Measurements from ENCODE around the gene SETD3. TPM values are rescaled to one million over a fixed set of nuclear protein-coding genes. Genes with fewer than 3 reads are reported as not detected.

SETD3 gene
- total and polyA plus RNA-seq, 8 donors, result 14.0 to 32.7 (median 28.1) TPM

- ATAC-seq (no peak), FAIRE-seq (no peak), DNase-seq (no peak)
- no peak for TF ChIP-seq CTCF (IDR thresholded peaks at IDR 0.05)
- intact Hi-C loops (cut with DNase I), result no loop called here
- no peak overlapping the region for H3K4me3 ChIP-seq
- 84 to 91% methylated on average over 15 of the region's 15 CpGs for WGBS, 2 donors
- no peaks in the 10 kb centered on the region for H3K4me1 ChIP-seq
- no peaks in the 10 kb centered on the region for H3K36me3 ChIP-seq
- H3K27me3 ChIP-seq, result no peaks in the 10 kb centered on the region
- no peaks in the 10 kb centered on the region for H3K9me3 ChIP-seq
- no peak overlapping the region for H3K27ac ChIP-seq
These were observed 124.5 kb downstream of the SETD3 start for GRCh38 chr14:99356031-99356608.

GRCh38 chr14:99354166-99354875, 126.3 kb downstream of the SETD3 start:
- no peaks in the 10 kb centered on the region for H3K4me1 ChIP-seq
- no peak overlapping the region for H3K4me3 ChIP-seq
- H3K27me3 ChIP-seq, result no peaks in the 10 kb centered on the region
- DNase-seq (peak in 1 of 6 donors; percentile 31), FAIRE-seq (no peak), ATAC-seq (no peak)
- H3K27ac ChIP-seq, result no peak overlapping the region
- H3K9me3 ChIP-seq, result no peaks in the 10 kb centered on the region
- 89 to 94% methylated on average over 7 of the region's 7 CpGs for WGBS, 2 donors
- intact Hi-C loops (cut with DNase I), result no loop called here
- no peak for TF ChIP-seq CTCF (IDR thresholded peaks at IDR 0.05)
- no peaks in the 10 kb centered on the region for H3K36me3 ChIP-seq

GRCh38 chr14:99352688-99353280, 127.9 kb downstream of the SETD3 start:
- no peak for FAIRE-seq
- DNase-seq, result peak in 1 of 6 donors; percentile 49
- no peak for ATAC-seq
- Histone ChIP-seq H3K4me1 (no peaks in the 10 kb centered on the region), H3K27ac (no peak overlapping the region), H3K36me3 (no peaks in the 10 kb centered on the region), H3K9me3 (no peaks in the 10 kb centered on the region), H3K27me3 (no peaks in the 10 kb centered on the region), H3K4me3 (no peak overlapping the region)
- TF ChIP-seq CTCF (IDR thresholded peaks at IDR 0.05), result no peak
- WGBS, 2 donors, result 89 to 90% methylated on average over 26 of the region's 26 CpGs
- intact Hi-C loops (cut with DNase I), result no loop called here

- Histone ChIP-seq H3K4me3 (no peak overlapping the region), H3K27me3 (no peaks in the 10 kb centered on the region), H3K4me1 (peaks cover 0 to 5% (median 4%) of the 10 kb centered on the region in 3 donors), H3K9me3 (no peaks in the 10 kb centered on the region), H3K27ac (no peak overlapping the region), H3K36me3 (no peaks in the 10 kb centered on the region)
- intact Hi-C loops (cut with DNase I), result no loop called here
- ATAC-seq (no peak), DNase-seq (peak in 1 of 6 donors; percentile 13), FAIRE-seq (no peak)
- WGBS, 2 donors, result 67 to 71% methylated on average over 14 of the region's 14 CpGs
- no peak for TF ChIP-seq CTCF (IDR thresholded peaks at IDR 0.05)
These were observed 129.3 kb downstream of the SETD3 start for GRCh38 chr14:99351166-99352007.
